ENCODE results near the gene BLTP3B.

Gene BLTP3B

DNA sequence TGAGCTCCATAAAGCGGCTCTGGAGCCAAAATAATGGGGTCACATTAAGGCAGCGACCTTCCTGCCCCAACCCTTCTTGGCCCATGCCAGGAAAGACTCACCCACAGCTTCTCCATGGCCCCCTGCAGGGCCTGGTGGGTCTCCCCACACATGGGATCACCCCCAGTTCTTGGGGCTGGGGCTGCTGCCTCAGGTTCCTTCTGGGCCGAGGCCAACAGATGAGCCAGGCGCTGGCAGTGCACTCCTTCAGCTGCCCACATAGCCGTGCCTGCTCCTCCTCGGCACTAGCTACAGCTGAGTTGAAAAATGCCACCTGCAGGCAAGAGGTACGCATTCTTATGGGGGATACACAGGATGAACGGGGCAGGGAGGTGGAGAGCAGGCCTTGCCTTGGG, 14.8 kb upstream of the BLTP3B start:
- H3K9me3 ChIP-seq (ENCODE audit: control insufficient read depth, insufficient read depth, low read length): no peaks in the 10 kb centered on the region
- H3K4me3 ChIP-seq (ENCODE audit: low read depth, low read length): no peak overlapping the region
- H3K36me3 ChIP-seq (ENCODE audit: control insufficient read depth, insufficient read depth, low read length): no peaks in the 10 kb centered on the region
- H3K9ac ChIP-seq (ENCODE audit: low read depth, low read length): no peak overlapping the region
- H3K4me1 ChIP-seq (ENCODE audit: control insufficient read depth, insufficient read depth, low read length): peaks cover 2% of the 10 kb centered on the region
- no peaks in the 10 kb centered on the region for H3K27me3 ChIP-seq (ENCODE audit: control insufficient read depth, insufficient read depth, low read length)

DNA sequence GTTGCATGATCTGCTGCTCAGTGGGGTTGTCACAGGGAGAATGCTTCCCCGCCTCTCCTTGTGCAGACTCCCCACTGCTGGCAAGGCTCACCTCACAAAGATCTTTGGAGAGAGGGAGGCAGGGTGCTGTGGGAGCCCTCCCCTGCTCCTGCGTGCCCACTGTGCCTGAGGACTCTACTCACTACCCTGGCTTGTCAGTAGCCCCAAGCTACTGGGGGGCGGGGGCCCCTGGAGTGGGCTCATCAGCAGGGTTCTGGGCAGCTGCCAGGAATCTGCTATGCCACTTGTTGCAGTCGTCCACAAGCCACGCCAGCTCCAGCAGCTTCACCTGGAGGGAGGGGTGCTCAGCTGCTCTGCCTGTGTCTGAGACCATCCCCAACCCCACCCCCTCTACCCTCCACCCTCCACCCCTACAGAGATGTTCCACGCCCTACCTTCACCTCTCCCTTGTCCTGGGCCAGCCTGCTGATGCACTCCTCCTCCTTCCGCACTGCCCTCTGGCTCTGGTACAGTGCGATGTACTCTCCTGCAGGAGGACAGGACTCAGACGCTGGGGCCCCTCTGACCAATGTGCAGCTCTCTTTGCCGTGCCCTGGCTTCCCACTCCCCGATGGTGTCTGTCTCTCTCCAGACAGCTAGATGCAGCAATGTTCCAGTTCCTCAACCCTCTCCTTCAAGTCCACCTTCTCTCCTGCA, 14.2 kb upstream of the BLTP3B start:
- no peaks in the 10 kb centered on the region for H3K36me3 ChIP-seq (ENCODE audit: control insufficient read depth, insufficient read depth, low read length)
- no peaks in the 10 kb centered on the region for H3K9me3 ChIP-seq (ENCODE audit: control insufficient read depth, insufficient read depth, low read length)
- H3K27me3 ChIP-seq (ENCODE audit: control insufficient read depth, insufficient read depth, low read length): no peaks in the 10 kb centered on the region
- no peak overlapping the region for H3K4me3 ChIP-seq (ENCODE audit: low read depth, low read length)
- H3K9ac ChIP-seq (ENCODE audit: low read depth, low read length): no peak overlapping the region
- H3K4me1 ChIP-seq (ENCODE audit: control insufficient read depth, insufficient read depth, low read length): peaks cover 7% of the 10 kb centered on the region

DNA sequence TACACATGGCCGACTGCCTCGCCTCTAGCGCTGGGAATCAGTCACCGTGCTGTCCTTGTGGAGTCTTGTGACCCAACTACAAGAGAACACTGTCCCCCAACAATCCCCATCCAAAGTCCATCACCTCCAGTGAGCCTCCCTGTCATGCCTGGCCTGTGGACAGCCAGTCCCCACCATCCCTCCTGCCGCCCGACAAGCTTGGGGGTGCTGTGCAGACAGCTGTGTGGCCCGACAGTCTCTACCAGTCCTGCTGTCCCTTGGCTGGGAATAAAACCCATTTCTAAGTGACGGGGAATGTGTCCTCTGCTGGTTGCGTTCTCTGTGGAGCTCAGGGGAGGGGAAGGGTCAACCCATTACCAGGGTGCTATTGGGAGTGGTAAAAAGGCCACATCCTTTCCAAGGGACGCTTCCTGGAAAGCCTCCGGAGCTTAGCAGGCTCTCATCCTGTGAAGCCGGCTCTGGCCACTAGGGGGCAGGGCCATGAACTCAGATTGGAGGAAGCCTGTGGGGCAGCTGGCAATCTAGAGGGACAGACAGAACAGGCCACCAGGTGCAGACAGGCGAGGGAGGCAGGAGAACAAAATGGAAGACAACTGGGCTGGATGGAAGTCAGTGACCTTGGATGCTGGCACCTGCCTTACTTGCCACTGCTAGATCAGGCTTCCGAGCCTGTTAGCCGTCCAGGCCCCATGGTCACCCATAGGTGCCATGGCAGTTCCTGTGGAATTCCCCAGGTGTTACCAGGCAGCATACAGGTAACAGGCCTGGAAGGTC, 12.0 kb upstream of the BLTP3B start:
- Histone ChIP-seq H3K36me3 (ENCODE audit: control insufficient read depth, insufficient read depth, low read length) (no peaks in the 10 kb centered on the region), H3K4me3 (ENCODE audit: low read depth, low read length) (no peak overlapping the region), H3K4me1 (ENCODE audit: control insufficient read depth, insufficient read depth, low read length) (peaks cover 9% of the 10 kb centered on the region), H3K9ac (ENCODE audit: low read depth, low read length) (no peak overlapping the region), H3K27me3 (ENCODE audit: control insufficient read depth, insufficient read depth, low read length) (no peaks in the 10 kb centered on the region), H3K9me3 (ENCODE audit: control insufficient read depth, insufficient read depth, low read length) (no peaks in the 10 kb centered on the region)

DNA sequence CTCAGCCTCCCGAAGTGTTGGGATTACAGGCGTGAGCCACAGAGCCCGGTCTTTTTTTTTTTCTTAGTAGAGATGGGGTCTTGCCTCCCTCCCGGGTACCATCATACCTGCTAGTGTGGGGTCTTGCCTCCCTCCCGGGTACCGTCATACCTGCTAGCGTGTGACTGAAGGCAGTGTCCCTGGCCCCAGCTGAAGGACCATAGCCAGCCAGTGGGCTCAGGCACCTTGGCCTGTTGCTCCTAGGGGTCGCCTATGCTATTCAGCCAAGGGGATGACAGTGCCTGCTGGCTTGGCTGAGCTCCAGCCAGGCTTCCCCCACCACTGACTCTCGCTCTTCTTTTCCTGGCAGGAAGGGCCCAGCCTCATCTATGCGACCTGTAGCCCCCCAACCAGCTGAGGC, 10.5 kb upstream of the BLTP3B start:
- Histone ChIP-seq H3K9ac (ENCODE audit: low read depth, low read length) (no peak overlapping the region), H3K4me1 (ENCODE audit: control insufficient read depth, insufficient read depth, low read length) (peaks cover 9% of the 10 kb centered on the region), H3K27me3 (ENCODE audit: control insufficient read depth, insufficient read depth, low read length) (no peaks in the 10 kb centered on the region)

DNA sequence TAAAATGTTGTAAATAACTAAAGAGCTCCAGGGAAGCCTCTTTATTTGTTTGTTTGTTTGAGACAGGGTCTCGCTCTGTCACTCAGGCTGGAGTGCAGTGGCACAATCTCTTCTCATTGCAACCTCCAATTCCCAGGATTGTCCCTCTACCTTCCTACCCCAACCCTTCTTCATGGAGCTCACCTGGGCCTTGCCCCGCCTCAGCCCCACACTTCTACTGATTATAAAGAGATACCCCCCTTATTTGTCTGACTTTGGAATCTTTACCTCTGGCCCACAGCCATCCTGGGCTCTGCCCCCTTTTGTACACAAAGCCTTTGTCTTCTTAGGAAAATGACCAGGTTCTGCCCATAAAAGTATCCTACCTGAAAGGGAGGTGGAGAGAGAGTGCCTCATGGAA, 9.1 kb upstream of the BLTP3B start:
- H3K9me3 ChIP-seq (ENCODE audit: control insufficient read depth, insufficient read depth, low read length): no peaks in the 10 kb centered on the region
- H3K9ac ChIP-seq (ENCODE audit: low read depth, low read length): no peak overlapping the region
- H3K4me3 ChIP-seq (ENCODE audit: low read depth, low read length): no peak overlapping the region
- H3K4me1 ChIP-seq (ENCODE audit: control insufficient read depth, insufficient read depth, low read length): peaks cover 11% of the 10 kb centered on the region
- H3K36me3 ChIP-seq (ENCODE audit: control insufficient read depth, insufficient read depth, low read length): no peaks in the 10 kb centered on the region
- no peaks in the 10 kb centered on the region for H3K27me3 ChIP-seq (ENCODE audit: control insufficient read depth, insufficient read depth, low read length)

More for the DNA sequence above, 10.5 kb upstream of the BLTP3B start:
- Histone ChIP-seq H3K4me3 (ENCODE audit: low read depth, low read length) (no peak overlapping the region), H3K9me3 (ENCODE audit: control insufficient read depth, insufficient read depth, low read length) (no peaks in the 10 kb centered on the region), H3K36me3 (ENCODE audit: control insufficient read depth, insufficient read depth, low read length) (no peaks in the 10 kb centered on the region)

DNA sequence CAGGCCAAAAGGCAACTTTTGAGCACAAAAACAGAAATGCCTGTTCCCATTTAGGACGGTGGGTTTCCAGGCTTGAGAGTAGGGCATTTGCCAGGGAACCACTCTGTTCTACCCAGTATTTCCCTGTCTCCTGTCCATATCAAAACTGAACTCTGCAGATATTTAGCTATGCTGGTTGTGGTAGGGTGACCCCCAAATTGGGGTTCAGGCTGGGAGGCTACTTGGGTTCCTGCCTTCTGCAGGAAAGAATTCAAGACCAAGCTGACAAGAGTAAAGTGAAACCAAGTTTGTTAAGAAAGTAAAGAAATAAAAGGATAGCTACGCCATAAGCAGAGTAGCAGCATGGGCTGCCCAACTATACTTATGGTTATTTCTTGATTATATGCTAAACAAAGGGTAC, 3.6 kb upstream of the BLTP3B start:
- Histone ChIP-seq H3K4me3 (ENCODE audit: low read depth, low read length) (no peak overlapping the region), H3K27me3 (ENCODE audit: control insufficient read depth, insufficient read depth, low read length) (no peaks in the 10 kb centered on the region), H3K4me1 (ENCODE audit: control insufficient read depth, insufficient read depth, low read length) (peaks cover 8% of the 10 kb centered on the region), H3K9ac (ENCODE audit: low read depth, low read length) (no peak overlapping the region), H3K36me3 (ENCODE audit: control insufficient read depth, insufficient read depth, low read length) (no peaks in the 10 kb centered on the region), H3K9me3 (ENCODE audit: control insufficient read depth, insufficient read depth, low read length) (no peaks in the 10 kb centered on the region)

DNA sequence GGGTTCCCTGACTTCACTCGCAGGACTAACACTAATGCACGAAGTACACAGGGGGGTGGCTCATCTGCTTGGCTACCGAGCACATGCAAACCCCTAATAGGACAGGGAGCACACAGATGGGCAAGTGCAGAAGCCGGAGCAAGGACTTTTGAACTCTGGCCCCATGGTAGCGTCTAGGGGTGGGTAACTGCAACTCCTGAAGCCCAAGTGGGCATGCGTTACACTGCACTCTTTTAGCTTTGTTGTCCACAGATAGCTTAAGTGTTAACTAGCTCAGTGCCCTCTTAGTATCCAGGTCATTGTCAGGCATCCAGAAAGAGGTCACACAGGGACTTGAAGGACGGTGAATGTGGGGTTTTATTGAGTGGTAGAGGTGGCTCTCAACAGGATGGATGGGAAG, 3.0 kb upstream of the BLTP3B start:
- H3K4me3 ChIP-seq (ENCODE audit: low read depth, low read length): no peak overlapping the region
- no peaks in the 10 kb centered on the region for H3K36me3 ChIP-seq (ENCODE audit: control insufficient read depth, insufficient read depth, low read length)
- H3K9me3 ChIP-seq (ENCODE audit: control insufficient read depth, insufficient read depth, low read length): no peaks in the 10 kb centered on the region
- no peak overlapping the region for H3K9ac ChIP-seq (ENCODE audit: low read depth, low read length)
- no peaks in the 10 kb centered on the region for H3K27me3 ChIP-seq (ENCODE audit: control insufficient read depth, insufficient read depth, low read length)
- H3K4me1 ChIP-seq (ENCODE audit: control insufficient read depth, insufficient read depth, low read length): peaks cover 8% of the 10 kb centered on the region

DNA sequence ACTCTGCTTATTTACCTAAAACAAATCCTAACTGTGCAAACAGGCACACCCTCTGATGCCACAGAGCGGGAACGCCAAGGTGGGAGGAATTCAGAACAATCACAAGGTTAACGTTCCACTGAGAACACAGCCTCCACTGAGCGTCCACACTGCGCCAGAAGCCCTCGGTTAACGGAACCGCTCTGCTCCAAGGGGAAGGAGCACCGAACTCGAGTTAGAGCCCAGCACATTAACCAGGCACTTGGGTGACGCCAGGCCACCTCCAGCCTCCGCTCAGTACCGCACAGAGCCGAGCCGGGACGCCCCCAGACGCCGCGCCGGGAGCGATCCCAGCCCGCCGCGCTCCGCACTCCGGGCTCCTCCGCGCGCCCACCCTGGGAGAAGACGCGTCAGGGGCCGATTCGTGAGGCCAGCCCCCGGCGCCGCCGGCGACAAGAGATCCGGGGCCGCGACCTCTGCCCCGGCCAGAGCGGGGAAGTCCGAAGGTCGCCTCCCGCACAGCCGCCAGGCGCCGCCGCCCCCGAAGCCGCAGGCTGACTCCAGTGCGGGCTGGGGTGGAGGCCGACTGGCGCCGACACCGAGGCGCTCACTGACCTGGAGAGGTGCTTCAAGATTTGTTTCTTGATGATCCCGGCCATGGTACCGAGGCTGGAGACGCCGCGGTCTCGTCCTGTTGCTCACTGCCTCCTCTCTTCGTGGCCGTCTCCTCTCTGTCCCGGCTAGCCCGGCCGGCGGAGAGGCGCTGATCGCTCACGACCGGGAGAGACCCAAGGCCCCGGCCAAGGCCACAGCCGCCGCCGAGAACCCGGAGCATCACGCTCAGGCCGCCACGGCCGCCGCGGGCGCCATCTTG, 450 bp downstream of the BLTP3B start:
- H3K9ac ChIP-seq (ENCODE audit: low read depth, low read length): peak overlapping the region; percentile 97
- H3K4me3 ChIP-seq (ENCODE audit: low read depth, low read length): peak overlapping the region; percentile 85
- peaks cover 8% of the 10 kb centered on the region for H3K4me1 ChIP-seq (ENCODE audit: control insufficient read depth, insufficient read depth, low read length)
- H3K36me3 ChIP-seq (ENCODE audit: control insufficient read depth, insufficient read depth, low read length): no peaks in the 10 kb centered on the region
- H3K9me3 ChIP-seq (ENCODE audit: control insufficient read depth, insufficient read depth, low read length): no peaks in the 10 kb centered on the region
- no peaks in the 10 kb centered on the region for H3K27me3 ChIP-seq (ENCODE audit: control insufficient read depth, insufficient read depth, low read length)

DNA sequence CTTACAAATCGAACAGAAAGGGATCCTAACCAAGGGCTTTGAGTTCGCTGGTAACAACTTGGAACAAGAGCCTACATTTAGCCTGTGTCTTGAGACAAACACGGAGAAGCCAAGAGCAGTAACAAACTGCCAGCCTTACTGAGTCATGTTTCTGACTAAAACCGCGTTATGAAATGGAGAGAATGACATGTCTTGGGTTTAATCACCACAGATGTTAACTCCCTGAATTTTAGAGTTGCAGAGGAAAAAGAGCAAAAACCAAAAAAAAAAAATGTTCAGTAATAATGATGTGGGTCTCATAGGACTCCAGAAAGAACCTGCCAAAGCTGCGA, 1.0 kb downstream of the BLTP3B start:
- H3K9ac ChIP-seq (ENCODE audit: low read depth, low read length): peak overlapping the region; percentile 97
- H3K27me3 ChIP-seq (ENCODE audit: control insufficient read depth, insufficient read depth, low read length): no peaks in the 10 kb centered on the region
- peaks cover 6% of the 10 kb centered on the region for H3K4me1 ChIP-seq (ENCODE audit: control insufficient read depth, insufficient read depth, low read length)
- H3K9me3 ChIP-seq (ENCODE audit: control insufficient read depth, insufficient read depth, low read length): no peaks in the 10 kb centered on the region
- peak overlapping the region; percentile 85 for H3K4me3 ChIP-seq (ENCODE audit: low read depth, low read length)
- H3K36me3 ChIP-seq (ENCODE audit: control insufficient read depth, insufficient read depth, low read length): no peaks in the 10 kb centered on the region

DNA sequence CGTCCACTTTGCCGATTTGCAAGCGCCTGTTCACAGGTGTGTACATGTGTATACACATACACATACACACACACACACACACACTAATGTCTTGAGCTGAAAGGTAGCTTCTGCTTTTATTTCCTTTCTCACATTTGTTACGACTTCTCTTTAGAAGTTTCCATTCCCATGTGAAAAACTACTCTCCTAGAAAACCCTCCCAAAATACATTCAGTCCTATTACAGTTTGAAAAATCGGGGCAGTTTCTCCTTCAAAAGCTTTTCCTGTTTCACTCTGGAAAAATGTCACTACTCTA, 3.9 kb downstream of the BLTP3B start:
- H3K4me3 ChIP-seq (ENCODE audit: low read depth, low read length): no peak overlapping the region
- no peaks in the 10 kb centered on the region for H3K36me3 ChIP-seq (ENCODE audit: control insufficient read depth, insufficient read depth, low read length)
- H3K9me3 ChIP-seq (ENCODE audit: control insufficient read depth, insufficient read depth, low read length): no peaks in the 10 kb centered on the region
- H3K4me1 ChIP-seq (ENCODE audit: control insufficient read depth, insufficient read depth, low read length): peaks cover 2% of the 10 kb centered on the region
- no peak overlapping the region for H3K9ac ChIP-seq (ENCODE audit: low read depth, low read length)
- H3K27me3 ChIP-seq (ENCODE audit: control insufficient read depth, insufficient read depth, low read length): no peaks in the 10 kb centered on the region

DNA sequence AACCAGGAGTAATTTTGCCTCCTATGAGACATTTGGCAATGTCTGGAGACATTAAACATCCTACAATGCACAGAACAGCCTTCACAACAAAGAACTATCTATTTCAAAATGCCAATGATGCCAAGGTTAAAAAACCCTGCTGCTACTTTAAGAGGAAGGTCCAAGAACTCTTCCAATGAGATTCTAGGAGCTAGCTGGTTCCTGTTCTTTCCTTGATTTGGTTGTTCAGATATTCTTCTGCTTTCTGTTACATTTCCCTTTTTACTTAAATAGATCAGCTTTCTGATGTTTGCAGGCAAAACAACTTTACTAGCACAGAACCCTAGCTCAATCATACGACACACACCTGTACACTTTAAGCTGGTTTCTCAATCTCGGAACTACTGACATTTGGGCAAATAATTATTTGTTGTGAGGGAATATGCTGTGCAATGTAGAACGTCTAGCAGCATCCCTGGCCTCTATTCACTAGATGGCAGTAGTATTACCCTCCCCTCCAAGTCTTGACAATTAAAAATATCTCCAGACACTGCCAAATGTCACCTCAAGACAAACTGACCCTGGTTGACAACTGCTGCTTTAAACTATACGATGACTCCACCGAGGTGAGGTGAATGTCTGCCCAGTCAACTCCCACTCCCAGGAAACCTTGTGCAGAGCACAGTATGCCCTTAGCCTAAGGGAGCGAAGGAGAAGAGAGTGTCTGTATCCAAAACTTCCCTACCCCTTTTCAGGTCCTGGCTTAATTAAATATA, 4.4 kb downstream of the BLTP3B start:
- no peaks in the 10 kb centered on the region for H3K4me1 ChIP-seq (ENCODE audit: control insufficient read depth, insufficient read depth, low read length)
- no peak overlapping the region for H3K4me3 ChIP-seq (ENCODE audit: low read depth, low read length)
- no peaks in the 10 kb centered on the region for H3K9me3 ChIP-seq (ENCODE audit: control insufficient read depth, insufficient read depth, low read length)
- no peaks in the 10 kb centered on the region for H3K36me3 ChIP-seq (ENCODE audit: control insufficient read depth, insufficient read depth, low read length)
- no peak overlapping the region for H3K9ac ChIP-seq (ENCODE audit: low read depth, low read length)
- H3K27me3 ChIP-seq (ENCODE audit: control insufficient read depth, insufficient read depth, low read length): no peaks in the 10 kb centered on the region
